Vagina (tissue), 2 donors: ENCODE data around the gene RECK. TPM values are rescaled to one million over a fixed set of nuclear protein-coding genes. Genes with fewer than 3 reads are reported as not detected.

Source experiments
- DNase-seq, 2 donors: peaks; one replicate each; pipeline ENCODE4 v3.0.0-alpha.2; 2017; ENCODE audit errors: extremely low spot score in 2 of 2
- H3K27ac ChIP-seq: fragments of 200-600 bp; sonication (generic); one replicate; pipeline ENCODE4 v1.5.1; 2019
- H3K27me3 ChIP-seq: fragments of 200-600 bp; sonication (generic); one replicate; pipeline ENCODE4 v1.5.1; 2019
- H3K36me3 ChIP-seq, 2 donors: fragments of 200-600 bp; sonication (generic); one replicate each; pipeline ENCODE4 v1.5.1; 2017 to 2019
- H3K4me1 ChIP-seq: fragments of 200-600 bp; sonication (generic); one replicate; pipeline ENCODE4 v1.5.1; 2019
- H3K4me3 ChIP-seq, 2 donors: fragments of 200-600 bp; sonication (generic); 1 replicate in 1 of 2; 2 replicates in 1 of 2; pipeline ENCODE4 v1.5.1; 2016 to 2019
- H3K9me3 ChIP-seq: fragments of 200-600 bp; sonication (generic); one replicate; pipeline ENCODE4 v1.5.1; 2019
- CTCF ChIP-seq, 3 experiments: fragments of 450-650 bp in 2 of 3; fragments of 200-600 bp in 1 of 3; sonication (generic) in 1 of 3; IDR thresholded peaks; one replicate each; pipeline ENCODE4 v1.5.1; 2017 to 2019; ENCODE audit warnings: antibody characterized with exemption in 3 of 3, mild to moderate bottlenecking in 2 of 3, moderate library complexity in 2 of 3
- POLR2A ChIP-seq, 2 donors: fragments of 450-650 bp; IDR thresholded peaks; one replicate each; pipeline ENCODE4 v1.6.1; 2017; ENCODE audit warnings: antibody characterized with exemption in 2 of 2, mild to moderate bottlenecking in 2 of 2, moderate library complexity in 2 of 2
- POLR2AphosphoS5 ChIP-seq, 2 donors: sonication (generic); formaldehyde crosslinking; IDR thresholded peaks; one replicate each; pipeline ENCODE4 v1.9.0; 2017; ENCODE audit warnings: antibody characterized with exemption in 2 of 2, mild to moderate bottlenecking in 2 of 2, low read depth in 1 of 2; ENCODE audit not compliant: insufficient read depth in 1 of 2
- intact Hi-C: fragments of 100-400 bp; cut with DNase I; formaldehyde crosslinking; loops from one replicate; pipeline ENCODE4 v1.15.1; 2023
- total RNA-seq: library from RNA; depleted of rRNA; stranded (reverse); fragments of >200 nt; gene quantifications from one replicate; pipeline ENCODE4 v1.2.3, GENCODE V29; 2016

Gene RECK
- total RNA-seq, 1 donor from 2014 or later, result 15.5 TPM

GRCh38 chr9:36119476-36119875 is 82.8 kb downstream of the RECK start:
- Histone ChIP-seq H3K4me1 (no peaks in the 10 kb centered on the region), H3K27ac (no peak overlapping the region), H3K27me3 (no peaks in the 10 kb centered on the region), H3K9me3 (no peaks in the 10 kb centered on the region), H3K36me3 (peaks cover 0 to 23% of the 10 kb centered on the region in 2 donors), H3K4me3 (no peak overlapping the region)
- no peak for DNase-seq
- TF ChIP-seq POLR2AphosphoS5 (IDR thresholded peaks at IDR 0.05; ENCODE audit: insufficient read depth in 1 of 2, low read depth in 1 of 2) (no peak), CTCF (IDR thresholded peaks at IDR 0.05) (no peak), POLR2A (IDR thresholded peaks at IDR 0.05) (no peak)
- intact Hi-C loops, result loop anchor here (10.0 kb wide), 1 partner anchor 105 kb away; no protein-coding TSS in a partner anchor

GRCh38 chr9:36120705-36121104 is 84.0 kb downstream of the RECK start:
- Histone ChIP-seq H3K27me3 (no peaks in the 10 kb centered on the region), H3K4me1 (no peaks in the 10 kb centered on the region), H3K36me3 (peaks cover 0 to 23% of the 10 kb centered on the region in 2 donors), H3K4me3 (no peak overlapping the region), H3K9me3 (no peaks in the 10 kb centered on the region), H3K27ac (no peak overlapping the region)
- intact Hi-C loops, result no loop called here
- no peak for DNase-seq
- no peak for TF ChIP-seq POLR2A (IDR thresholded peaks at IDR 0.05)
- TF ChIP-seq POLR2AphosphoS5 (IDR thresholded peaks at IDR 0.05; ENCODE audit: insufficient read depth in 1 of 2, low read depth in 1 of 2), result no peak
- TF ChIP-seq CTCF (IDR thresholded peaks at IDR 0.05), result no peak

- intact Hi-C loops, result no loop called here
- H3K4me1 ChIP-seq, result no peaks in the 10 kb centered on the region
- no peak overlapping the region for H3K27ac ChIP-seq
- DNase-seq, result no peak
- peaks cover 0 to 23% of the 10 kb centered on the region in 2 donors for H3K36me3 ChIP-seq
- no peak overlapping the region for H3K4me3 ChIP-seq
- no peaks in the 10 kb centered on the region for H3K27me3 ChIP-seq
- TF ChIP-seq POLR2A (IDR thresholded peaks at IDR 0.05) (no peak), POLR2AphosphoS5 (IDR thresholded peaks at IDR 0.05; ENCODE audit: insufficient read depth in 1 of 2, low read depth in 1 of 2) (no peak), CTCF (IDR thresholded peaks at IDR 0.05) (no peak)
- H3K9me3 ChIP-seq, result no peaks in the 10 kb centered on the region
Observed at GRCh38 chr9:36121971-36122370, 85.3 kb downstream of the RECK start.

GRCh38 chr9:36123515-36123914 is 86.8 kb downstream of the RECK start:
- peaks cover 0 to 7% of the 10 kb centered on the region in 2 donors for H3K36me3 ChIP-seq
- TF ChIP-seq CTCF (IDR thresholded peaks at IDR 0.05), result no peak
- TF ChIP-seq POLR2AphosphoS5 (IDR thresholded peaks at IDR 0.05; ENCODE audit: insufficient read depth in 1 of 2, low read depth in 1 of 2), result no peak
- TF ChIP-seq POLR2A (IDR thresholded peaks at IDR 0.05), result no peak
- no peak overlapping the region for H3K27ac ChIP-seq
- H3K4me3 ChIP-seq, result no peak overlapping the region
- no peak for DNase-seq
- no peaks in the 10 kb centered on the region for H3K27me3 ChIP-seq
- intact Hi-C loops, result no loop called here
- H3K9me3 ChIP-seq, result no peaks in the 10 kb centered on the region
- H3K4me1 ChIP-seq, result no peaks in the 10 kb centered on the region

- H3K27ac ChIP-seq, result no peak overlapping the region
- intact Hi-C loops, result loop anchor here (5.0 kb wide), 2 partner anchors 47 to 212 kb away; no protein-coding TSS in a partner anchor
Observed at GRCh38 chr9:36125062-36125855, 88.5 kb downstream of the RECK start.

More at GRCh38 chr9:36125062-36125855, 88.5 kb downstream of the RECK start:
- Histone ChIP-seq H3K4me3 (no peak overlapping the region), H3K9me3 (no peaks in the 10 kb centered on the region), H3K27me3 (no peaks in the 10 kb centered on the region), H3K36me3 (peaks cover 0 to 4% of the 10 kb centered on the region in 2 donors), H3K4me1 (no peaks in the 10 kb centered on the region)
- TF ChIP-seq POLR2AphosphoS5 (IDR thresholded peaks at IDR 0.05; ENCODE audit: insufficient read depth in 1 of 2, low read depth in 1 of 2) (no peak), CTCF (IDR thresholded peaks at IDR 0.05) (no peak), POLR2A (IDR thresholded peaks at IDR 0.05) (no peak)
- DNase-seq, result no peak
